ENCODE results near the gene PFN3.
A peak's percentile ranks its signal among the peaks of the same experiment; 100 is the strongest.

PFN3 gene

DNA sequence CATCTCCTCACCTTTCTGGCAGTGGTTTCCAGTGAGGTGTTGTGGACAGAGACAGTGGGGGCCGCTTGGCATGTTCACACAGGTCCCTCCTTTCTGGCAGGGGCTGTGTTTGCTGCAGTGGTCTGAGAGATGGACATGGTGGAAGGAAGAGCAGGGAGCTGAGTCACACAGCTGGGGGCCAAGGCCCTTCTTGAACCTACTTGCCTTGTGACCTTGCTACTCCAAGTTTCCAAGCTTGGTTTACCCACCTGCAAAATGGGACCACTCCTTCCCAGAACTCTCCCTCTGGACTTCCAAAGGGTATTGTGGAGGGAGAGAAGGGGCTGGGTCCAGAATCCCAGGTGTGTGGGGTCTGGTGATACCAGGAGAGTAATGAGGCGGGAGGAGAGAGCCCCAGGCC lies 4.9 kb upstream of the PFN3 start:
- Histone ChIP-seq H3K9me3 (ENCODE audit: control insufficient read depth, low read length) (no peaks in the 10 kb centered on the region), H3K36me3 (ENCODE audit: control insufficient read depth, insufficient read depth, low read length) (no peaks in the 10 kb centered on the region), H3K4me3 (ENCODE audit: insufficient read depth, low read depth, low read length) (no peak overlapping the region), H3K27ac (ENCODE audit: insufficient read depth, low read depth, low read length, poor library complexity, severe bottlenecking) (no peak overlapping the region), H3K4me1 (ENCODE audit: control insufficient read depth, insufficient read depth, low read length) (peaks cover 16% of the 10 kb centered on the region), H3K27me3 (ENCODE audit: control insufficient read depth, insufficient read depth, low read length, poor library complexity, severe bottlenecking) (peaks cover 87% of the 10 kb centered on the region)
- 88 to 90% methylated on average over 2 of the region's 2 CpGs for WGBS, 2 experiments

DNA sequence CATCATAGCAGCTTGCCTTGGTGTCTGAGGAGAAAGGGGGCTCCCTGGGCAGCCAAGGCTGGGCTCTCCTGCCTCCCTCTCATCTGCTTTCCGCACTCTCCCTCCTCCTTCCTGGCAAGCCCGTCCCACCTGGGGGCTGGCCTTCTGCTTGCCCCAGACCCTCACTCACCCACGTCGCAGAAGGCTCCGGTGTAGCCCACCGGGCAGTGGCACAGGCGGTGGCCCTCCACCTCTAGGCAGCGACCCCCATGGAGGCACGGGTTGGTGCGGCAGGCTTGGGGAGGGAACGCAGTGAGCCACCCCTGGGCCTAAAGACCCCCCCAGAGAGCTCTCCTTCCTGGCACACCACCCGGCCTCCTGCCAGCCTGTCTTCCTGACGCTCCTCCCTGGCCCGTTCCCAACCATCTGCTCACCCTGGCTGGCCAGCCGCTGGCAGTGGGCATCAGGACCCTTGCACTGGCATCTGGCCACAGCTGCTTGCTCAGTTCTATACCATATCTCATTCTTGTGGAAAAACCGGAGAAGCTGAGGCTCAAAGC lies 4.2 kb upstream of the PFN3 start:
- Histone ChIP-seq H3K27me3 (ENCODE audit: control insufficient read depth, insufficient read depth, low read length, poor library complexity, severe bottlenecking) (peaks cover 93% of the 10 kb centered on the region), H3K27ac (ENCODE audit: insufficient read depth, low read depth, low read length, poor library complexity, severe bottlenecking) (no peak overlapping the region), H3K9me3 (ENCODE audit: control insufficient read depth, low read length) (no peaks in the 10 kb centered on the region), H3K4me1 (ENCODE audit: control insufficient read depth, insufficient read depth, low read length) (peaks cover 16% of the 10 kb centered on the region), H3K4me3 (ENCODE audit: insufficient read depth, low read depth, low read length) (peak overlapping the region; percentile 31), H3K36me3 (ENCODE audit: control insufficient read depth, insufficient read depth, low read length) (no peaks in the 10 kb centered on the region)
- WGBS, 2 experiments, result 59% methylated on average over 16 of the region's 16 CpGs

DNA sequence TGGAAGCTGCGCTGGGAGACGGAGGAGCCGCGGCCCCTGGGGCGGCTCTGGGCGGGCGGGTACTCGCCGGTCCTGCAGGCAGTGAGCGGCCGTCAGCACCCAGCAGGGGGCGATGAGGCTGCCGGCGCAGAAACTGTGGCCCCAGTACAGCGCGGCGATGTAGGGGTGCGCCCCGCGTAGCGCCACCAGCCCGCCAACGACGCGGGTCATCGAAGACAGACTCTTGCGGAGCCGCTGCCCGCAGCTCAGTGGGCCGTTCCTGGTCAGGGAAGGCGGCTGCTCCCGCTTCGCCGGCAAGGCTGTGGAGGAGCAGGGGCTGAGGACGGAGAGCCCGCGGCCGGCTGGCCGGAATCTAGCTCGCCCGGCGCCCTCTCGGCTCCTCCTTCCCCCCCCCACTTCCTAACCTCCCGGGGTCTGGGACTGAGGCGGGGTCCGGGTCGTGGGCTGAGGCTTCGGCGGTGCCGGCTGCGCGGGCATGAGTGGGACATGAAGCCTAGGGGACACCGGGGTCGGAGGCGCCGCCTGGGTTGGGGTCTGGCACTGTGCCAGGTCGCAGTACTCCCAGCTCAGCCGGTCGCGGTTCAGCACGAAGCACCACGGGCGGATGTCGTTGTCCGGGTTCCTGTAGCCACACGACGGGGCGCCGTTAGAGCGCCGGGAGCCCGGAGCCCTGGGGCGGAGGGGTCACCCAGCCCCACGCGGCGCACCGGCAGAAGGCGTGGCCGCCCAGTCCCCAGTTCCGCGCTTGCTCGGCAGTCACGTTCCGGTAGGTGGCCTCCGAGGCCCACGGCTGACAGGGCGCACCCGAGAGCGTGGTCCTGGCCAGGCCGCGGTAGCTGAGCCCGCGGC lies 3.6 kb upstream of the PFN3 start:
- no peaks in the 10 kb centered on the region for H3K36me3 ChIP-seq (ENCODE audit: control insufficient read depth, insufficient read depth, low read length)
- H3K4me1 ChIP-seq (ENCODE audit: control insufficient read depth, insufficient read depth, low read length), result peaks cover 16% of the 10 kb centered on the region
- H3K27me3 ChIP-seq (ENCODE audit: control insufficient read depth, insufficient read depth, low read length, poor library complexity, severe bottlenecking), result peaks cover 98% of the 10 kb centered on the region
- H3K9me3 ChIP-seq (ENCODE audit: control insufficient read depth, low read length), result no peaks in the 10 kb centered on the region
- 2% methylated on average over 93 of the region's 93 CpGs for WGBS, 2 experiments
- H3K27ac ChIP-seq (ENCODE audit: insufficient read depth, low read depth, low read length, poor library complexity, severe bottlenecking), result no peak overlapping the region
- H3K4me3 ChIP-seq (ENCODE audit: insufficient read depth, low read depth, low read length), result peak overlapping the region; percentile 31

DNA sequence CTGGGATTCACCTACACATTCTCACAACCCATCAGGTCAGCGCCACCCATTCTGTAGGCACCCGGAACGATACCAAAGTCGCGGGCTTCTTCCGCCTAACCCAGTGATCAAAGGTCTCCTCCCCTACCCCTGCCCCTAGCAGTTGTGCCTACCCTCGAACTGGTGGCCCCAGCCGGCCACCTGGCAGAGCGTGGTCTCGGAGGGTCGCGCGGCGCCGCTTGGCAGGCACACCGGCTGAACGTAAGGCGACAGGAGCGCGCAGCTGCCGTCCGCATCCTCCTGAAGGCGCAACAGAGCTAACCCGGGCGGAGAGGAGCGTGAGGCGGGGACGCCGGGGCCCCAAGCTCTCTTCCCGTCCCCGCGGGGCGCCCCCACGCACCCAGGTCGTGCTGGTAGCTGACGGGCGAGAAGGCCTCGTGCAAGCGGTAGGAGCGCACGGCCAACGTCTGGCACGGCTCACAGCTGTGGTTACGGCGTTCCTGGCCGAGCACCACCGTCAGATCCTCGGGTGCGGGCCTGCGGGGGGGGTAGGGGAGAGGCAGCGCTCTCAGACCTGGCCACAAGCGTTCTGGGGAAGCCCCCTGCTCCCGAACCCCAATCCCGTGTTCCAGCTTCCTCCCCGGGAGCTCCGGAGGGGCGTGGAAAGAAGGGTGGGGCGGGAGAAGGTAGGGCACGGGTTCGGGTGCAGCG lies 2.8 kb upstream of the PFN3 start:
- Histone ChIP-seq H3K4me3 (ENCODE audit: insufficient read depth, low read depth, low read length) (peak overlapping the region; percentile 31), H3K27ac (ENCODE audit: insufficient read depth, low read depth, low read length, poor library complexity, severe bottlenecking) (no peak overlapping the region), H3K4me1 (ENCODE audit: control insufficient read depth, insufficient read depth, low read length) (peaks cover 16% of the 10 kb centered on the region), H3K27me3 (ENCODE audit: control insufficient read depth, insufficient read depth, low read length, poor library complexity, severe bottlenecking) (peaks cover 97% of the 10 kb centered on the region), H3K36me3 (ENCODE audit: control insufficient read depth, insufficient read depth, low read length) (no peaks in the 10 kb centered on the region), H3K9me3 (ENCODE audit: control insufficient read depth, low read length) (no peaks in the 10 kb centered on the region)
- WGBS, 2 experiments, result 3 to 4% methylated on average over 61 of the region's 61 CpGs

DNA sequence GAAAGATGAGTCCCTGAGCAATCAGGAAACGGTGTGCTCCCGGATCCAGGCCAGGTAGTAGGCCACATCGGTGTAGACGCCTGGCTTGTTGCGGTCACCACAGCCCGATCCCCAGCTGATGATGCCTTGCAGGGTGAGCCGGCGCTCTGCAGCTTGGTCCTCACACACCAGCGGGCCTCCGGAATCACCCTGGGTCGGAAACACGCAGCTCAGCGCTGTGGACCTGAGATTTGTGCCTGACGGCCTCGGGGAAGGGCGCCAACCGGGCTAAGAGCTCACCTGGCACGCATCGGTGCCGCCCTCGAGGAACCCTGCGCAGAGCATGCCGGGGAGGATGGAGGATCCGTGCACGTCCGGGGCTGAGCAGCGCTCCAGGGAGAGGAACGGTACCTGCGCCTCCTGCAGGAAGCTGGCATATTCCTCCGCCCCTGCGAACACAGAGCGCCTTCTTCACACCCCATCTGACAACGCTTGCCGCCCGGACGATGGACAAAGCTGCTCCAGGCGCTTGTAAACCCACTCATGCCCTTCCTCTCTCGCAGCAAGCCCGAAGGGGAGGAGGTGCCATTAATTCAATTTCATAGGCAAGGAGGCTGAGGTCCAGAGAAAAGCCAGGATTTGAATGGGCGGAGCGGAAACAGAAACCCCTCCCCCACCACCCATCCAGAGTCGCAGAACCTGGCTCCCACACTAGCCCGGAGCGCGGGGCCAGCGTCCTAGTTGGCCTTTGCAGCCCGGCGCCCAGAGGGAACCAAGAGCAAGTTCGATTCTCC lies 2.0 kb upstream of the PFN3 start:
- Histone ChIP-seq H3K36me3 (ENCODE audit: control insufficient read depth, insufficient read depth, low read length) (no peaks in the 10 kb centered on the region), H3K27me3 (ENCODE audit: control insufficient read depth, insufficient read depth, low read length, poor library complexity, severe bottlenecking) (peaks cover 96% of the 10 kb centered on the region), H3K9me3 (ENCODE audit: control insufficient read depth, low read length) (no peaks in the 10 kb centered on the region), H3K4me3 (ENCODE audit: insufficient read depth, low read depth, low read length) (peak overlapping the region; percentile 31), H3K4me1 (ENCODE audit: control insufficient read depth, insufficient read depth, low read length) (peaks cover 16% of the 10 kb centered on the region), H3K27ac (ENCODE audit: insufficient read depth, low read depth, low read length, poor library complexity, severe bottlenecking) (no peak overlapping the region)
- WGBS, 2 experiments, result 13 to 14% methylated on average over 49 of the region's 49 CpGs

DNA sequence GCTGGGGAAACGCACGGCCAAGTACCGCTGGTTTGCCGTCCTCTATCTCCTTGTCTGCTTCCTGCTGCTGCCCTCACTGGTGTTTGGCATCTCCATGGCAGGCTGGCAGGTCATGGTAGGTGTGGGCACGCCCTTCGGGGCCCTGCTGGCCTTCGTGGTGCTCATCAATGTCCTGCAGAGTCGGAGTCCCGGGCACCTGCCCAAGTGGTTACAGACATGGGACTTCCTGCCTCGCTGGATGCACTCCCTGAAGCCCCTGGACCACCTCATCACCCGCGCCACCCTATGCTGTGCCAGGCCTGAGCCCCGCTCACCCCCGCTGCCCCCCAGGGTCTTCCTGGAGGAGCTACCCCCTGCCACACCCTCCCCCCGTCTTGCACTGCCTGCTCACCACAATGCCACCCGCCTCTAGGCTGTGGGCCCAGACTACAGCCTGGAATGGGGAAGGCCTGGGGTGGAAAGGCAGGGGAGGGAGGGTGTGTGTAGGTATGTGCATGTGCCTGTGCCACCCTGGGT lies 2.5 kb downstream of the PFN3 start:
- no peaks in the 10 kb centered on the region for H3K36me3 ChIP-seq (ENCODE audit: control insufficient read depth, insufficient read depth, low read length)
- no peak overlapping the region for H3K4me3 ChIP-seq (ENCODE audit: insufficient read depth, low read depth, low read length)
- 91 to 96% methylated on average over 16 of the region's 16 CpGs for WGBS, 2 experiments
- peaks cover 55% of the 10 kb centered on the region for H3K27me3 ChIP-seq (ENCODE audit: control insufficient read depth, insufficient read depth, low read length, poor library complexity, severe bottlenecking)
- no peak overlapping the region for H3K27ac ChIP-seq (ENCODE audit: insufficient read depth, low read depth, low read length, poor library complexity, severe bottlenecking)
- H3K9me3 ChIP-seq (ENCODE audit: control insufficient read depth, low read length), result no peaks in the 10 kb centered on the region
- H3K4me1 ChIP-seq (ENCODE audit: control insufficient read depth, insufficient read depth, low read length), result peaks cover 6% of the 10 kb centered on the region

DNA sequence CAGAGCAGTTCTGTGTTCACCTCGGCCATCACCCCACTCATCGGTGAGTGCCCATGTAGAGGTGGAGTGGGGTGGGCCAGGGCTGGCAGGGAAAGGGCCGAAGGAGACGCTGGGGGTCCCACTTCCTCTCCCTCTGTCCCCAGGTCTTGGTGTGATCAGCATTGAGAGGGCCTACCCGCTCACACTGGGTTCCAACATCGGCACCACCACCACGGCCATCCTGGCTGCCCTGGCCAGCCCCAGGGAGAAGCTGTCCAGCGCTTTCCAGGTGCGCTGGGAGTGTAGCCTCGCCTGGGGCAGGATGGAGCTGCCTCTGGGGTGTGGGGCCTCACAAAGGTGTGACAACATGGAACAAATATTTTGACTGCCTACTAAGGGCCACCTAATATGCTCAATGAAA lies 3.7 kb downstream of the PFN3 start:
- no peak overlapping the region for H3K4me3 ChIP-seq (ENCODE audit: insufficient read depth, low read depth, low read length)
- H3K36me3 ChIP-seq (ENCODE audit: control insufficient read depth, insufficient read depth, low read length), result no peaks in the 10 kb centered on the region
- peaks cover 44% of the 10 kb centered on the region for H3K27me3 ChIP-seq (ENCODE audit: control insufficient read depth, insufficient read depth, low read length, poor library complexity, severe bottlenecking)
- H3K4me1 ChIP-seq (ENCODE audit: control insufficient read depth, insufficient read depth, low read length), result no peaks in the 10 kb centered on the region
- no peak overlapping the region for H3K27ac ChIP-seq (ENCODE audit: insufficient read depth, low read depth, low read length, poor library complexity, severe bottlenecking)
- WGBS, 2 experiments, result 93 to 96% methylated on average over 10 of the region's 10 CpGs
- H3K9me3 ChIP-seq (ENCODE audit: control insufficient read depth, low read length), result no peaks in the 10 kb centered on the region

DNA sequence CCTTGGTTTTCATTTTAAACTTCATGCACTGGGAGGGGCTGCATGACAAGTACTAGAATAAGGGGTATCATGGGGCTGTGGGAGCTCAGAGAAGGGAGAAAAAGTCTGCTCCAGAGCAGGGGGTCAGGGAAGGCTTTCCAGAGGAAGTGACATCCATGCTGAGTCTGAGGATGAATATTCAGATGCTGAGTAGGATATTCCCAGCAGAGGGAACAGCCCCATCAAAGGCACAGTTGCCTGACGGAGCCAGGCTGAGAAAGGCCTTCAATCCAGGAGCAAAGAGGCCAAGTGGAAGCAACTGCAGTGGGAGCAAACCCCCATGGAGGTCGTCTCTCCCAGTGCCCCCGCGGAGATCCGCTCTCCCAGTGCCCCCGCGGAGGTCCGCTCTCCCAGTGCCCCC lies 4.4 kb downstream of the PFN3 start:
- no peak overlapping the region for H3K4me3 ChIP-seq (ENCODE audit: insufficient read depth, low read depth, low read length)
- 67% methylated on average over 8 of the region's 8 CpGs for WGBS, 2 experiments
- H3K4me1 ChIP-seq (ENCODE audit: control insufficient read depth, insufficient read depth, low read length), result no peaks in the 10 kb centered on the region
- H3K27ac ChIP-seq (ENCODE audit: insufficient read depth, low read depth, low read length, poor library complexity, severe bottlenecking), result no peak overlapping the region
- H3K27me3 ChIP-seq (ENCODE audit: control insufficient read depth, insufficient read depth, low read length, poor library complexity, severe bottlenecking), result peaks cover 37% of the 10 kb centered on the region
- H3K9me3 ChIP-seq (ENCODE audit: control insufficient read depth, low read length), result no peaks in the 10 kb centered on the region
- no peaks in the 10 kb centered on the region for H3K36me3 ChIP-seq (ENCODE audit: control insufficient read depth, insufficient read depth, low read length)

DNA sequence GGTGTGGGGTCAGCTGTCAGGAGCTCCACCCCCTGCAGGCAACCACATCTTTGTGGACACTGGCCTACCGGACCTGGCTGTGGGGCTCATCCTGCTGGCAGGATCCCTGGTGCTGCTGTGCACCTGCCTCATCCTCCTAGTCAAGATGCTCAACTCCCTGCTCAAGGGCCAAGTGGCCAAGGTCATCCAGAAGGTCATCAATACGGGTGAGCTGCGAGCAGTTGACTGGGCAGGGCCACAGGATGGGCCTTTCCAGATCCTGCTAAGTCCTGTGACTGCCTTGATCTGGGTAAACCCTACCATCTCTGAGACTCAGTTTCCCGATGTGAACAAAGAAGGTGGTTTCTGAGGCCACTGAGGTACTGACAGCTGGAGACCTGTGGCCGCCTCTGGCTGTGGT lies 6.5 kb downstream of the PFN3 start:
- Histone ChIP-seq H3K4me3 (ENCODE audit: insufficient read depth, low read depth, low read length) (no peak overlapping the region), H3K36me3 (ENCODE audit: control insufficient read depth, insufficient read depth, low read length) (no peaks in the 10 kb centered on the region), H3K27me3 (ENCODE audit: control insufficient read depth, insufficient read depth, low read length, poor library complexity, severe bottlenecking) (peaks cover 27% of the 10 kb centered on the region), H3K27ac (ENCODE audit: insufficient read depth, low read depth, low read length, poor library complexity, severe bottlenecking) (no peak overlapping the region), H3K4me1 (ENCODE audit: control insufficient read depth, insufficient read depth, low read length) (no peaks in the 10 kb centered on the region), H3K9me3 (ENCODE audit: control insufficient read depth, low read length) (no peaks in the 10 kb centered on the region)
- 85% methylated on average over 5 of the region's 5 CpGs for WGBS, 2 experiments
